ENCODE results near the gene MALRD1.

The MALRD1 gene

GRCh38 chr10:19588608-19589007, 540.0 kb downstream of the MALRD1 start:
- DNase-seq, result no peak

GRCh38 chr10:19592276-19592675, 543.7 kb downstream of the MALRD1 start:
- no peak for DNase-seq

GRCh38 chr10:19595212-19595845, 546.7 kb downstream of the MALRD1 start:
- no peak for DNase-seq

- no peak for DNase-seq
Measured at GRCh38 chr10:19605806-19606205, 557.2 kb downstream of the MALRD1 start.

- no peak for DNase-seq
Measured at GRCh38 chr10:19606968-19607367, 558.4 kb downstream of the MALRD1 start.

GRCh38 chr10:19611775-19612174, 563.2 kb downstream of the MALRD1 start:
- no peak for DNase-seq

GRCh38 chr10:19616966-19617365, 568.4 kb downstream of the MALRD1 start:
- DNase-seq, result no peak

GRCh38 chr10:19620811-19621210, 572.2 kb downstream of the MALRD1 start:
- no peak for DNase-seq

- no peak for DNase-seq
Measured at GRCh38 chr10:19623321-19623720, 574.7 kb downstream of the MALRD1 start.

GRCh38 chr10:19626156-19626555, 577.6 kb downstream of the MALRD1 start:
- no peak for DNase-seq

- no peak for DNase-seq
Measured at GRCh38 chr10:19628767-19629560, 580.4 kb downstream of the MALRD1 start.

GRCh38 chr10:19629567-19629966, 581.0 kb downstream of the MALRD1 start:
- DNase-seq, result no peak

- no peak for DNase-seq
Measured at GRCh38 chr10:19634163-19634562, 585.6 kb downstream of the MALRD1 start.

- no peak for DNase-seq
Measured at GRCh38 chr10:19638182-19638895, 589.7 kb downstream of the MALRD1 start.

GRCh38 chr10:19638896-19639233, 590.3 kb downstream of the MALRD1 start:
- no peak for DNase-seq

- no peak for DNase-seq
Measured at GRCh38 chr10:19640566-19641263, 592.1 kb downstream of the MALRD1 start.

GRCh38 chr10:19651549-19651948, 602.9 kb downstream of the MALRD1 start:
- DNase-seq, result no peak

- no peak for DNase-seq
Measured at GRCh38 chr10:19652750-19653149, 604.1 kb downstream of the MALRD1 start.

GRCh38 chr10:19653931-19654330, 605.3 kb downstream of the MALRD1 start:
- no peak for DNase-seq

GRCh38 chr10:19654576-19654975, 606.0 kb downstream of the MALRD1 start:
- DNase-seq, result no peak

- no peak for DNase-seq
Measured at GRCh38 chr10:19656420-19657042, 607.9 kb downstream of the MALRD1 start.

- DNase-seq, result no peak
Measured at GRCh38 chr10:19658131-19658530, 609.5 kb downstream of the MALRD1 start.

All from NCI-H1417 treated with DMSO at 0.1 percent for 48 hours (cell line).